Stimulated activated CD8-positive, alpha-beta memory T cell treated with anti-CD3 and anti-CD28 coated beads, Interleukin-15, amount 100 ng/mL, for 48 hours (primary cell): ENCODE results near the gene PI4KB.
"Not testable (repeated sequence)": the region's sequence is repeated elsewhere in the genome, so short reads cannot be mapped to it uniquely, and the experiment has no call there.

Experiments
- DNase-seq, 2 donors: peaks; one replicate each; pipeline ENCODE4 v3.0.0-alpha.2; 2020; ENCODE audit warnings: low read depth in 2 of 2

Gene PI4KB

DNA sequence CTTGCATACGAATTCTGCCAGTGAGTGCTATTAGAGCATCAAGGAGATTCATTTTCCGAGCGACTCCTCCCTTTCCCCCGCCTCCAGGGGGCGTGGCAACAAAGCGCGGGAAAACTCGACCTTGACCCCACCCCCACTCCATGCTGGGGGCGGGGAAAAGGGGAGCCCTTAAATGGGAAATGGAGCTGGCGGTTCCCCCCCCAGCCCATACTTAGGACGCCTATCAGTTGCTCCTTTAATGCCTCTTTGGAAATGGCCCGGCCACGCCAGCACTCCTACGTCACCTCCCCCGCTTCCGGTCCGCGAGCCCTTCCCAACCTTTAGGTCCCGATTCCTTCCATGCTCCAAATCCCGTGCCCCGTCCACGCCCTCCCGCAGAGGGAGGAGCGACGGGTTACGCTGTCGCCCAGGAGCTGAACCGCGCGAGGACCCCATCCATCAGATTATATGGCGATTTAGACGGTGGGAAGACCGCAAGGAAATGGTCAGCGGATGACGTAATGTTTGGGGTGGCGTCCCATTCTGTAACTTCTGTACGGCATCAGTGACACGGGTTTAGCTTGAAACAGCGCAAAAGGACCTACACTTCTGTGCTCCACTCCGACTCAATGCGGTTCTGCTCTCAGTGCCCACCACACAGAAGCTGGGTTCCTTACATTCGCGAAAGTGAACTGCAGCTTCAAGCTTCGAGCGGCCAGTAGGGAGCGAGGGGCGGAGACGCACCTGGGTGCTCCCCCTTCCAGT lies 45.8 kb downstream of the PI4KB start:
- peak; percentile 90 to 92 for DNase-seq

DNA sequence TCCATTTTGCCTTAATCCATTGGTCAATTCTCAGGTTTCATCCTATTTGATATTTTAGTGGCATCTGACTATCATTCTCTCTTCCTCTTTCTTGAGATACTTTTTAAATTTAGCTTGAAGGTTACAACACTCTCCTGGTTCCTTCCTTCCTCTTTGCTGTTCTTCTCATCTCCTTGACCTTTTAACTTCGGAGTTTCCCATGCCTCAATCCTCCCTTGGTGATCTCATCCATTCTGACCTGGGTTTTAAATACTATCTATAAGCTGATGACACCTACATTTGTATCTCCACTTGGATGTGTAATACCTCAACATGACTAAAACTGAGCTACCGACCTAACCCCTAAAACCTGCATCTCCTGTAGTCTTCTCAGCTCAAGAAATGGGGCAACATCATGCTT lies 50.0 kb downstream of the PI4KB start:
- DNase-seq, result no peak

GRCh38 chr1:151275341-151275740 lies 51.9 kb downstream of the PI4KB start:
- DNase-seq, result not testable (repeated sequence)

DNA sequence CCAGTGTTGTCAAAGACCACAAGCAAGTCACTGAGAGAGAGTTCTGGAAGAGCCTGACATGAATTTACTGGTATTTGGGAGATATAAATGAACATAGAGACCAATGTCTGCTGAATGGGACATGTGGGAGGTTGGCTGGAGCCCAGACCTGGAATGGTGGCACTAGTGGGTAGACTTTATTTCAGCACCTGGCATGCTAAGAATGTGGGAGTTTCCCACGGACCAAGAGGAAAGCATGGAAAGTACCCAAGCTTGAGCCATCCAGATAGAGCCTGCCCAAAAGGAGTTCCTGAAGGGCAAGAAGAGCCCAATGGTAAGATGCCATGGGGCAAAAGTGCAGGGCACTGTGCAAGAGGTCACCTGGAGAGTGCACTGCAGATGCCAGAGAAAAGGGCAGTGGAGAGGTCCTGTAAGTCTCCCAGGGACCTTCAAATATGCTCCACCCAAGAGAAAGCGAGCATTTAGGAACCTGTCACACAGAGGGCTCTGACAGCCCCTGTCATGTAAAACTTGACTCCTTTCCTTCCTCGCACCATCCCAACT lies 53.2 kb downstream of the PI4KB start:
- DNase-seq, result no peak

DNA sequence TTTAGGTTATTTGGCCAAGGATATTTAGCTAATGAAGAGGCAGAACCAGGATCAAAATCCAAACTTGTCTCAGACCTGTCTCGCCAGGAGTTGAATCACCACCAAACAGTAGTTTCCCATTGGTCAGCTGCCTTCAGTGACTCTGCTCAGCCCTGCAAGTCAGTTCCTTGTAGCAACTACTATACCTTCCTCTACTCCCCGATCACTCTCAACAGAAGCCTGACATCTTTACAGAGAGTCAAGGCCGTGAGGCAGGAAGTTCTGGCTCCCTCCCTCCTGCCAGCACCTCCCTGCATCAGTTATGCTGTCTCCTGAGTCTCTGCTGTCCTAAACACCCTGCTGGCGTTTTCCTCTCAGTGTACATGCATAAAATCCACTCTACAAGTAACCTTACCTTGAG lies 59.5 kb downstream of the PI4KB start:
- no peak for DNase-seq

- no peak for DNase-seq
Observed at GRCh38 chr1:151266821-151267220, 60.4 kb downstream of the PI4KB start.

DNA sequence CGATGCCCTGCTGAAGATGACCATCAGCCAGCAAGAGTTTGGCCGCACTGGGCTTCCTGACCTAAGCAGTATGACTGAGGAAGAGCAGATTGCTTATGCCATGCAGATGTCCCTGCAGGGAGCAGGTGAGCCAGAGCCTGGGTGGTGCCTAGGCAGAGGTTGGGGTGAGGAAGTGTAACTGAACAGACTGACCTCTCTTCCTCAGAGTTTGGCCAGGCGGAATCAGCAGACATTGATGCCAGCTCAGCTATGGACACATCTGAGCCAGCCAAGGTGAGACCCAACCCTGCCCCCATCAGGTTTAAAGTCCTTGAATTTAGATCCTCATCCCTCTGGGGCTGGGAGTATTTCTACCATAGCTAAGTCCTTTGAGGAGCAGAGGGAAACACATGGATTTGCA lies 60.9 kb downstream of the PI4KB start:
- DNase-seq, result no peak

GRCh38 chr1:151265446-151266236 lies 61.6 kb downstream of the PI4KB start:
- DNase-seq, result no peak

DNA sequence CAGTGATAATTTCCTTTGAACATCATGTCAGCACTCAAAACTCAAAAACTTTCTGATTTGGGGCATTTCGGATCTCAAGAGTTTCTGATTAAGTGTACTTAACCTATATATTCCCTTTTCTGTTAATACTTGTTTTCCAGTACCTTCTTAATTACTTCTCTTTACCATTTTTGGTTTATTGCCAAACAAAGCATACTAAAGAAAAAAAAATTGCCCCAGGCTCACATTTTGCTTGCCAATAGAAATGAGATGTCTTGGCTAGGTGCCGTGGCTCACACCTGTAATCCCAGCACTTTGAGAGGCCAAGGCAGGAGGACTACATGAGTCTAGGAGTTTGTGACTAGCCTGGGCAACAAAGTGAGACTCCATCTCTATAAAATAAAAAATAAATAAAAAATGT lies 67.9 kb downstream of the PI4KB start:
- no peak for DNase-seq

GRCh38 chr1:151255381-151255780 lies 71.8 kb downstream of the PI4KB start:
- DNase-seq, result no peak

GRCh38 chr1:151254217-151255213 lies 72.7 kb downstream of the PI4KB start, which contains the start of gene PSMD4:
PSMD4 (plus strand) TSS chr1:151254734; CDS start chr1:151254783, 49 bp downstream.
- DNase-seq, result peak; percentile 87

DNA sequence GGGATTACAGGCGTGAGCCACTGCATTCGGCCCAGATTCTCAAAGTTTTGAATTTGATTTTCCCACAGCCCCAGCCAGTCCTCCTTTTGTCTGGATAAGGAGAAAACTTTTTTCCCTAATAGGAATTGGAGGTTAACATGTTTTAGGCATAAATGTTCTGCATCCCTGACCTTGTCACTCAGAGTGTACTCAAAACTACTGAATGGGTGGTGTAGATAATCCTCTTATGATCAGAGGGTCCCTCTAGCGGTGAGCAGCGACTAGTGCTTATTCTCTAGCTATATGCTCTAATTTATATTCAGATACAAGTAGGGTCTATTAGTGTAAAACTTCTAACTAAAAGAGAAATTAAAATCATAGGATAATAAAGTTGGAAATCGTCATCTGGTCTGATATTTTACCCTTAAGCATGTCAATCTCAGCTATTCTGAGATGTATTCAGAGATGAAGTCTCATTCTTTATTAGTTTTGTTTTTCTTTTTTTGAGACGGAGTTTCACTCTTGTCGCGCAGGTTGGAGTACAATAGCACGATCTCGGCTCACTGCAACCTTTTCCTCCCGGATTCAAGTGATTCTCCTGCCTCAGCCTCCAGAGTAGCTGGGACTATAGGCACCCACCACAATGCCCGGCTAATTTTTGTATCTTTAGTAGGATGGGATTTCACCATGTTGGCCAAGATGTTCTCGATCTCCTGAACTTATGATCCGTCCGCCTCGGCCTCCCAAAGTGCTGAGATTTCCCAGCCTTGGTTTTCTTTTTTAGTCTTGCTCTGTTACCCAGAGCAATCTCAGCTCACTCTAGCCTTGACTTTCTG lies 75.4 kb downstream of the PI4KB start:
- DNase-seq, result peak; percentile 15 to 21

DNA sequence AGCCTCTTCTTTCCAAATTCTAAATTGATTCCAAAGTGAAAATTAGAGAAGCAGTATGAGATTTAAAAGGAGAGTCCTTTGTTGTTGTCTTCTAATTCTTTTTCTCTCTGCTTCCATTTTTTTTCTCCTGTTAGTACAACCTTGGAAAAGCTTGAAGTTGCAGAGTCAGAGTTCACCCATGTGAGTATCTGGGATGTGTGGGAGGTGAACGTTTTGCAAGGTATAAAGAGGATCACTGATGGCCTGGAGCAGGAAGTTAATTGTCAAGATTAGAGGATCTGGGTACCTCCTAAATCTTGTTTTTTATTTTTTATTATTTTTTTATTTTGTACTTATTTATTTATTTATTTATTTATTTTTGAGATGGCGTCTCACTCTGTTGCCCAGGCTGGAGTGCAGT lies 80.4 kb downstream of the PI4KB start:
- no peak for DNase-seq

DNA sequence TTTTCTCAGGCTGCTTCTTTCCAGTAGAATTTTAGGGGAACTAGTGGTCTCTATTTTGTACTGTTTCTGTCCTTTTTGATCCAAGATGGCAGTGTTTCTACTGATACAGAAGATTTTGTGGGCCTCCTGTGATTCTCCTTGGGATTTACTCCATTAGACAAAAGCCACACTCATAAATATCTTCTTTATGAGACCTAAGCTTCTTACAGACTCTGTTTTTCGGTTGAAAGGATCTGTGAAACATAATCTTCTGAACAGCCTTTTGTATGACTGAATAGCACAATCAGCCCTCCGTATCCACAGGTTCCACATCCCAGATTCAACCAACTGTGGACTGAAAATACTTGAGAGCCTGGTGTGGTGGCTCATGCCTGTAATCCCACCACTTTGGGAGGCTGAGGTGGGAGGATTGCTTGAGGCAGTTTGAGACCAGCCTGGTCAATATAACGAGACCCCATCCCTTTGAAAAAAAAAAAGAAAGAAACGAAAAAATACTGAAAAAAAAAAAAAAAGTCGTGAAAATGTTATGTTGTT lies 83.5 kb downstream of the PI4KB start:
- no peak for DNase-seq

- no peak for DNase-seq
Observed at GRCh38 chr1:151242442-151242841, 84.8 kb downstream of the PI4KB start.
